ENCODE data around the gene PROK1.

PROK1 gene

DNA sequence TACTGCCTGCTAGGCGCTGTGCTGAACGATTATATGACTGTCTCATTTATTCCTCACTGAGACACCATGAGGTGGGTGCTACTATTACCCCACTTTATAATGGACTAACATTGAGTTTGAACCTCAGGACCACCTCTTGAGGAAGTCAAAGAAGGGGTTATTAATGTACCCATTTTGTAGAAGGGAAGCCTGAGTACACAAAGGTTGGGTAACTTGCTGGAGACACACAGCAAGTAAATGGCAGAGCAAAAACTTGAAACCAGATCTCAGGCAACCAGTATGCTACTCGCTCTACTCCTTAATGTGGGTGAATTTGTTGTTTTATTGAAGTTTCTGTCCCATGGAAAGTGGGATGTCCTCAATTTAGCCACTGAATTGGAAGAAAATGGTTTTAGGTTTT, 37.9 kb downstream of the PROK1 start:
- no peak for DNase-seq (ENCODE audit: low spot score)

DNA sequence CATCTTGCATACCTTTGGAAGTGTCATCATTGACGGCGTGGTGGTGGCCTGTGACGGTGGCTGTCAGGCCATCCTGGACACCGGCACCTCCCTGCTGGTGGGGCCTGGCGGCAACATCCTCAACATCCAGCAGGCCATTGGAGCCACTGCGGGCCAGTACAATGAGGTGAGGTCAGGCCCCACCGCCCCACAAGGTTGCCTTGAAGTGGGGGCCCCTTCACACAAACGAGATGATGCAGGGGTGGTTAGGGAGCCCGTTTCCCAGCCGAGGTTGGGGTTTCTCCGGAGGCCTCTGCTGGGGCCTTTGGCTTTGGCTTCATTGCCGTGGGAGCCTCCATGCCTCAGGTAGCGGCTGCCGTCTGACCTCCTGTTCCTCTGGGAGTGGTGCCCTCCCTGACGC, 38.5 kb downstream of the PROK1 start:
- DNase-seq (ENCODE audit: low spot score) = no peak

DNA sequence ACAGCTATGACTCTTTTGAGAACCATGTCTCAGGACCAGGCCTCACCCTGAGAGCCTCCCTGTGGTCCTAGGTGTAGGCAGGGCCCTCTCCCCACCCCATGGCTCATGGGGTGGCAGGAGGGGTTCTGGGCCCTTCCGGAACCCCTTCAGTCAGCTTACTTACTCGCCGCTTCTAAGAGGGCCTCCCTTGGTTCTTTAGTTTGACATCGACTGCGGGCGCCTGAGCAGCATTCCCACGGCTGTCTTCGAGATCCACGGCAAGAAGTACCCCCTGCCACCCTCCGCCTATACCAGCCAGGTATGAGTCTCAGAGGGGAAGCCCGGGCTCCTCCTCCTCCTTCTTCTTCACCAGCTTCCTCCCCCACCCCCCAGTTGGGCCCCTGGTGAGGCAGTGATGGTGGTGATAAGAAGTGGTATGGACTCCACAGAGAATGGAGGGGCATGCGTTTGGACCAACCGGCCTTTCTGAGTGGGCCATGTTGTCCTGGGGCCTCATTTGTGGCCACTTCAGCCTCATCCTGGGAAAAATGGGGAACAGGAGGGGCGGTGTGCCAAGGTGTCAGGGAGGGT, 39.1 kb downstream of the PROK1 start:
- DNase-seq (ENCODE audit: low spot score) = no peak

DNA sequence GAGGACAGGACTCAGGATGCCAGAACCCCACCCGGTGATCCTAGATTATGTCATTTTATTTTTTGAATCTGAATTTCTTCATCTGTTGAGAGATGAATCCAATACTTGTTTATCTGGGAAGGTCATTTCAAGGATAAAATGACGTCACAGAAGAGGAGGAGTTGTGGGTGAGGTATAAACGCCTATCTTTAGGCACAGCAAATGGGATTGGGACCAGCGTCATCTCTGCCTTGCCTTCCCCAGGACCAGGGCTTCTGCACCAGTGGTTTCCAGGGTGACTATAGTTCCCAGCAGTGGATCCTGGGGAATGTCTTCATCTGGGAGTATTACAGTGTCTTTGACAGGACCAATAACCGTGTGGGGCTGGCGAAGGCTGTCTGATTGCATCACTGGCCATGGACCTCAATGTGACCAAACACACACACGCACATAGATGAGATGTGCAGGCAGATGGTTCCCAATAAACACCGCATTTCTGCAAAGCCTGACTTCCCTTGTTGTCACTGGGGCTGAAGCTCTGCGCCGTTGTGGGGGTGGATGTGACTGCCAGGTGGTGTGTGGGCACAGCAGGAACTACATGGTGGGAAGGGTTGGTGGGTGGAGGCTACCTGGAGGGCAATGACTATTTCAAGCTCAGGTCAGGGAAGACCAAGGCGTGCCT, 40.0 kb downstream of the PROK1 start:
- no peak for DNase-seq (ENCODE audit: low spot score)

DNA sequence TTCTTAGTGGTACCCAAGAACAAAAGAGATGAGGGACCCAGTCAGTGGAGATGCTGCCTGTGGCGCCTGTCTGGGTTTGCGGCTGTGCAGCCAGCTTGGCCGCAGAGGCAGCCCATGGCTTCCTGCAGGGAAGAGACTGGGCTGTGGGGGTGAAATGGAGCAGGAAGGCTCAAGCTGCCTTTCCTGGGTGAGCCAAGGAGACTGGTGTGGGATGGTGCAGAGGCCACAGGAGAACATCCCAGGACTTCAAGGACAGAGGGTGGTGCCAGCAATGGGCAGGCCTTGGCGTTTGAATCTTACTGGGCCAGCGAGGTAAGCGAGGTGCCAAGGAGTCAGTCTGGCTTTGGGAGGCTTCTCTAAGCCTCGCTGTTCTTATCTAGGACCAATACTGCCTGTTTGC, 41.6 kb downstream of the PROK1 start:
- DNase-seq (ENCODE audit: low spot score) = no peak

DNA sequence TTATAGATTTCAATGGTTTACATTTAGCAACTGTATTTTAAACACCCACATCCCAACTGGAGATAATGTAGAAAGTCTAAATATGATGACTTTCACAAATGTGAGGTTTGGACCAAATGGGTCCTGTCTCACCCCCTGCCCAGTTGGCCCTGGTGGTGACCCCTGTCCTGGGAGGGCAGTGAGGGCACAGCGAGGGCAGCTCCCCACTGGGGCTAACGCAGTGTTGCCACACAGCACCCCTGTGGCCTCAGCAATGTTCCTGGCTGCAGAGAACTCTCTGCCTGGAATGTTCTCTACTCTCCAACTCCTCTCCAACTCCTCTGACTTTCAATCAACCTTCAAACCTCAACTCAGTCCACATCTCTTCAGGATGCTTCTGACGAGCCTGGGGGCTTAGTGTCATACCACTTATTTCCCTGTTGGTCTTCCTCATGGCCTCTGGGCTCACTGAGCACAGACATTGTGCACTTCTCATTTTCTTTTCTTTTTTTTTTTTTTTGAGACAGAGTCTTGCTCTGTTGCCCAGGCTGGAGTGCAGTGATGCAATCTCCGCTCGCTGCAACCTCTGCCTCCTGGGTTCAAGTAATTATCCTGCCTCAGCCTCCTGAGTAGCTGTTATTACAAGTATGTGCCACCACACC, 42.2 kb downstream of the PROK1 start:
- no peak for DNase-seq (ENCODE audit: low spot score)

DNA sequence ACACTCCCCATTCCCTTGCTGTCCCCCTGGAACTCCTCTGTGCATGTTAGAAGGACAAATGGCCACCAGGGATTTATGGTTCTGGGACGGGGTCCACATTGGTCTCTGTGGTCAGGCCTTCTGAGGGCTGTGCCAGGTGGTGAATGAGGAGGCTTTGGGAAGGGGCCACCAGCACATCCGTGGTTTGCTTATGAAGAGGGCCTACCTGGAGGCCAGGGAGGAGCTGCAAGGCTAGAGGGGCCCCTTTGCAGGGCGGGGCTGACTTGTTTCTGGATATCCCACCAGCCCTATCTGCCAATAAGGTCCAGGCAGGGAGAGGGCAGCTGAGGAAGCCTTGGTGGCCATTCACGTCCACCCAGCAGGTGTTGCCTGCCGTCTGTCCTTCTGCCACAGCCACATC, 43.1 kb downstream of the PROK1 start:
- DNase-seq (ENCODE audit: low spot score) = no peak

DNA sequence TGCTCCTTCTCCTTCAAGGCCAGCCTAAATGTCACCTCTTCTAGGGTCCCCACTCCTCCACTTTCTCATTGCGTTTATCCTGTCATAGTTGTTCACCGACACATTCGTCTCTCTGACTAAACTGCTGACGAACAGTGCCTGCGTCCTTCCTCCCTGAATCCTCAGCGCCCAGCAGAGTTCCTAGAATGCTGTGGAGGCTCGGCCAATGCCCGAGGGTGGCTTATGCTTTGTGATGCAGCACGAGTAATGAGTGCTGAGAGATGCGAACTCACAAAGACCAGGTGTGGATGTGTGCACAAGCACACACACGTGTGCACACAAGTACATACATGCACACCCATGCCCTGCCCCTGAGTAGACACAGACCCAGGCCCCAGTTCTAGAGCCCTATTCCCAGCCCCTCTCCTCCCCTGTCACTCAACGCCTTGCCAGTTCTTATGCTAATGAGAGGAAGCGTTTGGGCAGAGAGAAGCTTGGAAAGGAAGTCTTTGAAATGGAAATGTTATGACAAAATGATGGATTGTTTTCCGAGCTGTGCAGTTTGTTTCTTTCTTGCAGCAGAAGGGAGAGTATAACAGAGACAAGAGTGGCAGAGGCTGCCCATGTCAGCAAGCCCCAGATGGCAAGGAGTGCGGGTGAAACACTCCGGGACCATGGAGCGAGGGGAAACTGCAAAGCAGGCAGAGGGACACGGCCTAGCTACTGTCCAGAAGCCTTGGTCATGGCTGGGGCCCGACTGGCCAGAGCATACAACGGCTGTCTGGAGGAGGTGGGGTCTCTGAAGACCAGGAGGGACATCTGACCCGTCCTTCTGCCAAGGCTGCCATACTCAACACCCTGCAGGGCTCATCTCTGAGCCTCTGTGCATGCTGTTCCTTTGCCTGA, 43.8 kb downstream of the PROK1 start:
- no peak for DNase-seq (ENCODE audit: low spot score)

DNA sequence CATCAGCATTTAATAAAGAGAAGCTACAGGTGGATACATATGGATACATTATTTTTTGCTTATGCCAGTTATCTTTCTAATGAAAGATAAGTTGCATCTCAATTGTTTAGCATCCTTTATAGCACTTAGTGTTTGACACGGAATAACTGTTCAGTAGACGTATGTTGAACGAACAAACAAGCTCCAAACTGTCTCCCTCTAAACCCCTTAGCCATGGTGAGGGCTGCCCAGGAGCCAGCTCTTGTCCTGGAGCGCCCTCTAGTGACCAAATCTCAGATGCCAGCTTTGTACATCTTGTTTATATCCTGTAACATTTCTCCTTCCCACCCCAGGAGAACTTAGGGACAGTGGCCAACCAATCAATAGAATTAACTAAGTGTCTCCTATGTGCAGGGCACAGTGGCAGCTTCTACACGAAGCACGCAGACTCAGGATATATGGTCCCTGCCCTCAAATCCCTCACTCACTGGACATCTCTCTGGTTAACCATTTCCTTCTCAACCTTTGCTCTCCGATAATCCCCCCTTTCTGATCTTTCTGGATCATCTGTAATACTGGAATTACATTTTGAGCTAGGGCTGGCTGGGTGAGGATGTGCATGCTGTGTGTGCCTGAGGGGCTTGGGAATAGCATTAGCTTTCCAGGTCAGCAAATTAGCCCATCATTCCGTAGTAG, 45.1 kb downstream of the PROK1 start:
- DNase-seq (ENCODE audit: low spot score) = peak; percentile 83

DNA sequence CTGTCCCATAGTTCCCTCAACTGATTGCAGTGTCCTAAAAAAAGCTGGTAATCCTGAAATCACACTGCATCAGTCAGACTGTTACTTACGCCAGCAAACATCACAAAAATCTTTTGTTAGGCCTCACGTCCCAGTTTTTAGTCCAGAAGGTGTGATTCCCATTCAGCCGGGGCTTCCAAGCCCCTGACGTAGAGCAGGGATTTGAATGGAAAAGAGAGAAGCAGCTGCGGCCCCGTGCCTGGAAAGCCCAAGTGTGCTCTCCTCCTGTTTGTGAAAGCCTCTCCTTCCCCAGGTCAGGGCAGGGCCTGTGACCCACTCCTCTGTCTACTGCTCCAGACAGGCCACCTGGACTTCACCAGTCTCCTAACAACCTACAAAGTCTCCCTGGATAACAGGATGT, 47.3 kb downstream of the PROK1 start:
- DNase-seq (ENCODE audit: low spot score) = no peak

DNA sequence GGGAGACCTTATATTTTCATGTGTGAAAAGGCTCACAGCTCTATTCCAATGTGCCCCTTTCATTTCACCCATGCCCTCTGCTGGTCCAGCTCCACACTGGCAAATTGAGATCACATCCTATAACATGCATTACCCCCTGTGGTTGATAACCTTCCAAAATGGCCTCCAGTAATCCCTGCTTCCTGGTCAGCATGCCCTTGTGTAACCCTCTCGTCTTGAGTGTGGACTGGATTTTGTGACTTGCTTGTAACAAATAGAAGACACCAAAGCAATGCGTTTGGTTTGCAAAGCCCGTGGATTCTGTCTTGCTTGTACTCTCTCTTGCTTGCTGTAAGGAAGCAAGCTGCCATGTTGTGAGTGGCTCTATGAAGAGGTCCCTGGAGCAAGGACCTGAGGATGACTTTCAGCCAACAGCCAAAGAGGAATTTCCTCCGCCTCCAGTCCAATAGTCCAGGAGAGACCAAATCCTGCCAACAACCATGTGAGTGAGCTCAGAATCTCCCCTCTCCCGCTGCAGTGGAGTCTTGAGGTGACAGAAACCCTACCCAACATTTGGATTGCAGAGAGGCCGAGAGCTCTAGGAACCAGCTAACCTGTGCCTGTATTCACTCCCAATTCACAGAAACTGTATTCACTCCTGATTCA, 50.7 kb downstream of the PROK1 start:
- DNase-seq (ENCODE audit: low spot score) = no peak

DNA sequence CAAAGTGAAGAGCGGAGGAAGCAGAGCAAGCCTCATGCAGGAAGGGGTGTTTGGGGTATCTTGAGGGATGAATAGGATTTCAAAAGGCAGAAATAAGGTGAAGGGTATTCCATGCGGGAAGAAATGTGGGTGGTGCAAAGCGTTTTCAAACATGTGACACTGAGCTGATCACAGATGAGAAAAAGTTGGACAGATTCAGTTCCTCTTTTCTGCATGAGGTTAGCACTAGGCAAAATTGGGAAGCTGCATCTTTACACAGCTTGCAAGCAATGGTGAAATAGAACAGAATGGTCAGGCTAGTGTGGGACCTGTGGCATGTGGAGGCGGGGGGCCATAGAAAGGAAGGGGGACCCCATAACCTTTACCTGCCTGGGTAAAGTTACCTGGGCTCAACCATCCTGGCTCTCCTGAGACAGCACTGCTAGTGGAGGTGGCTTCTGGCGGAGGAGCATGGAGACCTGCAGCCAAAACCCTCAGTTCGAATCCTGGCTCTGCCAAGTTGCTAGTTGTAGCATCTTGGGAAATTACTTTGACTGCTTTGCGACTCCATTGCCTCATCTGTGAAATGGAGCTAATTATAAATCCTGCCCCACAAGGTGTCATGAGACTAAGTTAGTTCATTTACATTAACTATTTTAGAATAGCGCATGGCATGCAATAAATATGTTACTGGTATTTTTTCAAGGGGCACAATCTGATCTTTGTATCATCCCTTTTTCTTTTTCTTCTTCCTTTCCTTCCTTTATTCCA, 51.6 kb downstream of the PROK1 start:
- DNase-seq (ENCODE audit: low spot score) = peak; percentile 60

DNA sequence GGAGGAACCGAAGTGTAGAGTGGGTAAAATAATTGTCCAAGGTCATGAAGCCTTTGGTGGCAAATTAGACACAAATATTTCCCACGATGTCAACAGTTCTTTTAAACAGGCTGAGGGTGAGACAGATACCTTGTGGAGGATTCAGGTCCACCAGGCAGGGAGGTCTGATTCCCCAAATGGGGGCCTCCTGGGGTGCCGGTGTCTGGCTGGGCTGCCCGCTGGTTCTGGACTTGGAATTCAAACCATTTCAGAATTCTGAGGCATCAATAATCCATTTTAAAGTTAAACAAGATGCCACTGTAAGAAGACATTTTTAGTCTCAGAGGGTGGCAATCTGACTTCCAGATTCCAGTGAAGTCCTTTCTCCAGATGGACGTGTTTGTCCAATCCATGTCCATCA, 52.5 kb downstream of the PROK1 start:
- DNase-seq (ENCODE audit: low spot score) = no peak

DNA sequence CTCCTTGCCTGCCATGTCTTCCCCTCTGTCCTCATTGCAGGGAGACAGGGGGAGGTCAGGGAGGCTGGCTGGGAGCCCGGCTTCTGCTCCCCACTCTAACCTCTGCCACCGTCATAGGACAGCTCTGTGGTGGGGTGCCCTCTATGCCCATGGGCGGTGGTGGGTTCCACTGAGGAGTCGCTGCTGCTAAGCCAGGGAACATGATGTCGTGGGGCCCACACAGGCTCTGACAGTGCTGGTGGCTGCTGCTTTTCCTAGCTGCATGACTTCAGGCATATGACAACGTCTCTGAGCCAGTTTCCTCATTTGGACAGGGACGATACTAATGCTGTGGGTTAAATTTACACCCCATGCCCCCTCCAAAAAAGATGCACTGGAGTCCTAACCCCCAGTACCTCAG, 53.3 kb downstream of the PROK1 start:
- no peak for DNase-seq (ENCODE audit: low spot score)

DNA sequence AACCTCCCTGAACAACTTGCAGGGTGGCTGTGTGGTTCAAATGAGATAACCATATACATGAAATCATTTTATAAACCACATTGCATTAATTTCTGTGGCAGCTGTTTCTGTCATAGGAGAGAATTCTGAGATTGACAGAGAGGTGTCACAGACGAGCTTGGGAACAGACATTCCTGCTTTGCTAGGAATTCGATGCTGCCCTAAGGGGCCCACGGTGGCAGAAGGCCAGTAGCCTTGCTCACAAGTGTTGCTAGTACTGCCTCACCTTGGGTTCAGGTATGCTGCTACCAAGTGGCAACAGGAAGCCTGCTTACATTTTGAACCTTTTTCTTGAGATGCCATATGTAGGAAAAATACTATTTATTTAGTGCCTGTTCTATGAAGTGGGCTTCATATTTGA, 54.6 kb downstream of the PROK1 start:
- DNase-seq (ENCODE audit: low spot score) = no peak

DNA sequence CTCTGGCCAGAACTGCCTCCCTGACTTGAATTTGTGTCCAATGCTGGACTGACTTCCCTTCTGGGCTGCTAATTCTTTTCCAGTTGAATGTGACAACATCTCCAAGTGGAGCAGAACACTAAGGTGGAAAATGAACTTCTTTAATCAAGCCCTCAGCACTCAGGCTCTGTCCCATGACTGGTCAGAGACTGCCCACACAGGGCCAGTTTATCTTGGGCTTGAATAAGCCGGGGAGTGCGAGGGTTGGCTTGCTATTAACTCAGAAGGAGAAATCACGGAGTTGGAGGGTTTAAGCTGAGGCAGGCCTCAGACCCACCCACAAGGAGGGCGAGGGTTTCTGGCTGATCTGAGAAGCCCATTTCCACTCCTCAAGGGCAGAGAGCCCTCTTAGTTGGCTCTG, 55.6 kb downstream of the PROK1 start:
- DNase-seq (ENCODE audit: low spot score) = no peak

All from pons (tissue), 1 donor.